Right renal pelvis (tissue), 4 donors: ENCODE data around the gene TM4SF5. TPM values are rescaled to one million over a fixed set of nuclear protein-coding genes. Genes with fewer than 3 reads are reported as not detected.

Experiments
- DNase-seq, 4 donors: peaks; one replicate each; pipeline ENCODE4 v3.0.0-alpha.2; 2013; ENCODE audit warnings: low read depth in 4 of 4, low spot score in 3 of 4, missing footprints in 1 of 4
- polyA plus RNA-seq, 4 donors: library from polyadenylated mRNA; unstranded; fragments of 120-200 nt; gene quantifications; one replicate each; pipeline ENCODE4 v1.2.1, GENCODE V29; 2013; ENCODE audit not compliant: insufficient read length in 4 of 4

Gene TM4SF5
- polyA plus RNA-seq, 4 donors = 0.97 to 3.5 (median 1.9) TPM

GRCh38 chr17:4744999-4745969, 26.4 kb upstream of the TM4SF5 start:
- no peak for DNase-seq

GRCh38 chr17:4747847-4748246, 23.8 kb upstream of the TM4SF5 start:
- no peak for DNase-seq

- DNase-seq = no peak
Measured at GRCh38 chr17:4748686-4749085, 23.0 kb upstream of the TM4SF5 start.

GRCh38 chr17:4750606-4751005, 21.1 kb upstream of the TM4SF5 start:
- DNase-seq = no peak

- DNase-seq = no peak
Measured at GRCh38 chr17:4751932-4752331, 19.8 kb upstream of the TM4SF5 start.

- DNase-seq = no peak
Measured at GRCh38 chr17:4753392-4753791, 18.3 kb upstream of the TM4SF5 start.

GRCh38 chr17:4759776-4760236, 11.9 kb upstream of the TM4SF5 start:
- no peak for DNase-seq

GRCh38 chr17:4764595-4764994, 7.1 kb upstream of the TM4SF5 start:
- no peak for DNase-seq

- no peak for DNase-seq
Measured at GRCh38 chr17:4766201-4766600, 5.5 kb upstream of the TM4SF5 start.

GRCh38 chr17:4766723-4767122, 5.0 kb upstream of the TM4SF5 start:
- no peak for DNase-seq

- DNase-seq = no peak
Measured at GRCh38 chr17:4768298-4768697, 3.4 kb upstream of the TM4SF5 start.

GRCh38 chr17:4769628-4770027, 2.1 kb upstream of the TM4SF5 start:
- DNase-seq = no peak

- no peak for DNase-seq
Measured at GRCh38 chr17:4772235-4772613, 538 bp downstream of the TM4SF5 start.

GRCh38 chr17:4777969-4778760, 6.5 kb downstream of the TM4SF5 start:
- DNase-seq = no peak

- DNase-seq = no peak
Measured at GRCh38 chr17:4780325-4780955, 8.8 kb downstream of the TM4SF5 start.

- DNase-seq = no peak
Measured at GRCh38 chr17:4782652-4783051, 11.0 kb downstream of the TM4SF5 start.

GRCh38 chr17:4785311-4786105, 13.8 kb downstream of the TM4SF5 start:
- DNase-seq = no peak

GRCh38 chr17:4786106-4786511, 14.4 kb downstream of the TM4SF5 start, which contains the start of gene VMO1:
TSS of gene VMO1 (minus strand) at chr17:4786364. CDS start at chr17:4786352, 12 bp downstream.
- DNase-seq = no peak

- DNase-seq = no peak
Measured at GRCh38 chr17:4786516-4786915, 14.8 kb downstream of the TM4SF5 start.

GRCh38 chr17:4788159-4788806, 16.6 kb downstream of the TM4SF5 start:
- DNase-seq = no peak
